ENCODE measurements around the gene PAPPA.

PAPPA gene

GRCh38 chr9:116144038-116144437, 9.6 kb upstream of the PAPPA start:
- DNase-seq = no peak
- Histone ChIP-seq H3K27ac (ENCODE audit: insufficient read depth in 1 of 2, low read depth in 1 of 2, low read length in 2 of 2, poor library complexity in 1 of 2, severe bottlenecking in 2 of 2) (no peak overlapping the region), H3K9me3 (ENCODE audit: control extremely low read depth in 1 of 5, control insufficient read depth in 4 of 5, insufficient read depth in 2 of 5, low read depth in 1 of 5, low read length in 4 of 5) (no peaks in the 10 kb centered on the region), H3K4me1 (ENCODE audit: control extremely low read depth in 1 of 4, control insufficient read depth in 4 of 4, insufficient read depth in 4 of 4, low read length in 3 of 4) (no peaks in the 10 kb centered on the region), H3K4me3 (ENCODE audit: control insufficient read depth in 1 of 7, extremely low read depth in 1 of 7, insufficient read depth in 4 of 7, low read depth in 2 of 7, low read length in 6 of 7) (no peak overlapping the region), H3K27me3 (replicated peaks in 2 of 5; ENCODE audit: control insufficient read depth in 4 of 5, insufficient read depth in 5 of 5, low read length in 4 of 5) (peaks cover 0 to 24% (median 3%) of the 10 kb centered on the region in 5 experiments), H3K36me3 (ENCODE audit: control insufficient read depth in 4 of 4, insufficient read depth in 4 of 4, low read length in 3 of 4) (no peaks in the 10 kb centered on the region)
- WGBS (ENCODE audit: insufficient coverage) = 100% methylated on average over 1 of the region's 5 CpGs
- ChIA-PET CTCF (no interaction called here), POLR2A (no interaction called here)

- Histone ChIP-seq H3K4me1 (ENCODE audit: control extremely low read depth in 1 of 4, control insufficient read depth in 4 of 4, insufficient read depth in 4 of 4, low read length in 3 of 4) (no peaks in the 10 kb centered on the region), H3K9me3 (ENCODE audit: control extremely low read depth in 1 of 5, control insufficient read depth in 4 of 5, insufficient read depth in 2 of 5, low read depth in 1 of 5, low read length in 4 of 5) (no peaks in the 10 kb centered on the region), H3K27me3 (replicated peaks in 2 of 5; ENCODE audit: control insufficient read depth in 4 of 5, insufficient read depth in 5 of 5, low read length in 4 of 5) (peaks cover 2 to 26% (median 3%) of the 10 kb centered on the region in 5 experiments), H3K4me3 (ENCODE audit: control insufficient read depth in 1 of 7, extremely low read depth in 1 of 7, insufficient read depth in 4 of 7, low read depth in 2 of 7, low read length in 6 of 7) (no peak overlapping the region), H3K27ac (ENCODE audit: insufficient read depth in 1 of 2, low read depth in 1 of 2, low read length in 2 of 2, poor library complexity in 1 of 2, severe bottlenecking in 2 of 2) (no peak overlapping the region), H3K36me3 (ENCODE audit: control insufficient read depth in 4 of 4, insufficient read depth in 4 of 4, low read length in 3 of 4) (no peaks in the 10 kb centered on the region)
- no peak for DNase-seq
- POLR2A ChIA-PET = no interaction called here
- WGBS (ENCODE audit: insufficient coverage) = 100% methylated on average over 1 of the region's 2 CpGs
- CTCF ChIA-PET = no interaction called here
These were observed 9.0 kb upstream of the PAPPA start for GRCh38 chr9:116144555-116144954.

GRCh38 chr9:116145036-116145435, 8.6 kb upstream of the PAPPA start:
- H3K27ac ChIP-seq (ENCODE audit: insufficient read depth in 1 of 2, low read depth in 1 of 2, low read length in 2 of 2, poor library complexity in 1 of 2, severe bottlenecking in 2 of 2) = no peak overlapping the region
- no peak for DNase-seq
- POLR2A ChIA-PET = no interaction called here

GRCh38 chr9:116147821-116148220, 5.8 kb upstream of the PAPPA start:
- ChIA-PET CTCF (interaction anchor here (3.2 kb wide), 1 partner anchor 343 kb away, joined by 19 read pairs; no protein-coding TSS in a partner anchor), POLR2A (no interaction called here)
- DNase-seq = no peak
- no peak overlapping the region for H3K4me3 ChIP-seq (ENCODE audit: control insufficient read depth in 1 of 7, extremely low read depth in 1 of 7, insufficient read depth in 4 of 7, low read depth in 2 of 7, low read length in 6 of 7)
- peaks cover 10 to 54% (median 14%) of the 10 kb centered on the region in 5 experiments for H3K27me3 ChIP-seq (replicated peaks in 2 of 5; ENCODE audit: control insufficient read depth in 4 of 5, insufficient read depth in 5 of 5, low read length in 4 of 5)
- H3K36me3 ChIP-seq (ENCODE audit: control insufficient read depth in 4 of 4, insufficient read depth in 4 of 4, low read length in 3 of 4) = no peaks in the 10 kb centered on the region
- no CpG with 5 or more reads among the region's 4 CpGs for WGBS (ENCODE audit: insufficient coverage)
- no peaks in the 10 kb centered on the region for H3K4me1 ChIP-seq (ENCODE audit: control extremely low read depth in 1 of 4, control insufficient read depth in 4 of 4, insufficient read depth in 4 of 4, low read length in 3 of 4)
- no peak overlapping the region for H3K27ac ChIP-seq (ENCODE audit: insufficient read depth in 1 of 2, low read depth in 1 of 2, low read length in 2 of 2, poor library complexity in 1 of 2, severe bottlenecking in 2 of 2)
- H3K9me3 ChIP-seq (ENCODE audit: control extremely low read depth in 1 of 5, control insufficient read depth in 4 of 5, insufficient read depth in 2 of 5, low read depth in 1 of 5, low read length in 4 of 5) = no peaks in the 10 kb centered on the region

More at GRCh38 chr9:116145036-116145435, 8.6 kb upstream of the PAPPA start:
- Histone ChIP-seq H3K4me1 (ENCODE audit: control extremely low read depth in 1 of 4, control insufficient read depth in 4 of 4, insufficient read depth in 4 of 4, low read length in 3 of 4) (no peaks in the 10 kb centered on the region), H3K9me3 (ENCODE audit: control extremely low read depth in 1 of 5, control insufficient read depth in 4 of 5, insufficient read depth in 2 of 5, low read depth in 1 of 5, low read length in 4 of 5) (no peaks in the 10 kb centered on the region), H3K27me3 (replicated peaks in 2 of 5; ENCODE audit: control insufficient read depth in 4 of 5, insufficient read depth in 5 of 5, low read length in 4 of 5) (peaks cover 2 to 29% (median 3%) of the 10 kb centered on the region in 5 experiments), H3K4me3 (ENCODE audit: control insufficient read depth in 1 of 7, extremely low read depth in 1 of 7, insufficient read depth in 4 of 7, low read depth in 2 of 7, low read length in 6 of 7) (no peak overlapping the region), H3K36me3 (ENCODE audit: control insufficient read depth in 4 of 4, insufficient read depth in 4 of 4, low read length in 3 of 4) (no peaks in the 10 kb centered on the region)
- CTCF ChIA-PET = no interaction called here

GRCh38 chr9:116149844-116150243, 3.7 kb upstream of the PAPPA start:
- 20% methylated on average over 4 of the region's 4 CpGs for WGBS (ENCODE audit: insufficient coverage)
- peak; percentile 31 to 50 (median 45) for DNase-seq
- ChIA-PET CTCF (interaction anchor here (1.2 to 3.2 kb wide), 5 partner anchors 10 to 512 kb away, joined by 3 to 19 read pairs (median 7); no protein-coding TSS in a partner anchor), POLR2A (no interaction called here)
- H3K4me3 ChIP-seq (ENCODE audit: control insufficient read depth in 1 of 7, extremely low read depth in 1 of 7, insufficient read depth in 4 of 7, low read depth in 2 of 7, low read length in 6 of 7) = no peak overlapping the region
- H3K27ac ChIP-seq (ENCODE audit: insufficient read depth in 1 of 2, low read depth in 1 of 2, low read length in 2 of 2, poor library complexity in 1 of 2, severe bottlenecking in 2 of 2) = no peak overlapping the region
- peaks cover 11 to 65% (median 24%) of the 10 kb centered on the region in 5 experiments for H3K27me3 ChIP-seq (replicated peaks in 2 of 5; ENCODE audit: control insufficient read depth in 4 of 5, insufficient read depth in 5 of 5, low read length in 4 of 5)
- no peaks in the 10 kb centered on the region for H3K9me3 ChIP-seq (ENCODE audit: control extremely low read depth in 1 of 5, control insufficient read depth in 4 of 5, insufficient read depth in 2 of 5, low read depth in 1 of 5, low read length in 4 of 5)
- peaks cover 0 to 8% (median 1%) of the 10 kb centered on the region in 4 experiments for H3K4me1 ChIP-seq (ENCODE audit: control extremely low read depth in 1 of 4, control insufficient read depth in 4 of 4, insufficient read depth in 4 of 4, low read length in 3 of 4)
- no peaks in the 10 kb centered on the region for H3K36me3 ChIP-seq (ENCODE audit: control insufficient read depth in 4 of 4, insufficient read depth in 4 of 4, low read length in 3 of 4)

- CTCF ChIA-PET = interaction anchor here (1.9 to 3.5 kb wide), 2 partner anchors 10 to 420 kb away, joined by 5 to 22 read pairs; no protein-coding TSS in a partner anchor
- H3K27ac ChIP-seq (ENCODE audit: insufficient read depth in 1 of 2, low read depth in 1 of 2, low read length in 2 of 2, poor library complexity in 1 of 2, severe bottlenecking in 2 of 2) = no peak overlapping the region
- POLR2A ChIA-PET = no interaction called here
- no peak for DNase-seq
- no peaks in the 10 kb centered on the region for H3K9me3 ChIP-seq (ENCODE audit: control extremely low read depth in 1 of 5, control insufficient read depth in 4 of 5, insufficient read depth in 2 of 5, low read depth in 1 of 5, low read length in 4 of 5)
- 62% methylated on average over 3 of the region's 4 CpGs for WGBS (ENCODE audit: insufficient coverage)
- no peak overlapping the region for H3K4me3 ChIP-seq (ENCODE audit: control insufficient read depth in 1 of 7, extremely low read depth in 1 of 7, insufficient read depth in 4 of 7, low read depth in 2 of 7, low read length in 6 of 7)
- H3K36me3 ChIP-seq (ENCODE audit: control insufficient read depth in 4 of 4, insufficient read depth in 4 of 4, low read length in 3 of 4) = no peaks in the 10 kb centered on the region
- H3K4me1 ChIP-seq (ENCODE audit: control extremely low read depth in 1 of 4, control insufficient read depth in 4 of 4, insufficient read depth in 4 of 4, low read length in 3 of 4) = peaks cover 0 to 11% (median 3%) of the 10 kb centered on the region in 4 experiments
- H3K27me3 ChIP-seq (replicated peaks in 2 of 5; ENCODE audit: control insufficient read depth in 4 of 5, insufficient read depth in 5 of 5, low read length in 4 of 5) = peaks cover 21 to 79% (median 35%) of the 10 kb centered on the region in 5 experiments
These were observed 2.4 kb upstream of the PAPPA start for GRCh38 chr9:116151199-116151598.

- Histone ChIP-seq H3K27ac (ENCODE audit: insufficient read depth in 1 of 2, low read depth in 1 of 2, low read length in 2 of 2, poor library complexity in 1 of 2, severe bottlenecking in 2 of 2) (no peak overlapping the region), H3K9me3 (ENCODE audit: control extremely low read depth in 1 of 5, control insufficient read depth in 4 of 5, insufficient read depth in 2 of 5, low read depth in 1 of 5, low read length in 4 of 5) (no peaks in the 10 kb centered on the region), H3K36me3 (ENCODE audit: control insufficient read depth in 4 of 4, insufficient read depth in 4 of 4, low read length in 3 of 4) (no peaks in the 10 kb centered on the region), H3K4me3 (ENCODE audit: control insufficient read depth in 1 of 7, extremely low read depth in 1 of 7, insufficient read depth in 4 of 7, low read depth in 2 of 7, low read length in 6 of 7) (no peak overlapping the region), H3K27me3 (replicated peaks in 2 of 5; ENCODE audit: control insufficient read depth in 4 of 5, insufficient read depth in 5 of 5, low read length in 4 of 5) (peaks cover 27 to 82% (median 41%) of the 10 kb centered on the region in 5 experiments), H3K4me1 (ENCODE audit: control extremely low read depth in 1 of 4, control insufficient read depth in 4 of 4, insufficient read depth in 4 of 4, low read length in 3 of 4) (peaks cover 0 to 15% (median 5%) of the 10 kb centered on the region in 4 experiments)
- POLR2A ChIA-PET = no interaction called here
- DNase-seq = no peak
- WGBS (ENCODE audit: insufficient coverage) = 58% methylated on average over 4 of the region's 6 CpGs
- CTCF ChIA-PET = interaction anchor here (0.6 to 3.5 kb wide), 10 partner anchors 9 to 558 kb away, joined by 3 to 22 read pairs (median 4); no protein-coding TSS in a partner anchor
These were observed 1.6 kb upstream of the PAPPA start for GRCh38 chr9:116151966-116152381.
